ENCODE results near the gene DCC. TPM values are rescaled to one million over a fixed set of nuclear protein-coding genes. Genes with fewer than 3 reads are reported as not detected.

DCC gene
- polyA plus RNA-seq, 1 donor (not counting 4 experiments of a cell fraction or from before 2014, with no cell fraction given) = not detected

DNA sequence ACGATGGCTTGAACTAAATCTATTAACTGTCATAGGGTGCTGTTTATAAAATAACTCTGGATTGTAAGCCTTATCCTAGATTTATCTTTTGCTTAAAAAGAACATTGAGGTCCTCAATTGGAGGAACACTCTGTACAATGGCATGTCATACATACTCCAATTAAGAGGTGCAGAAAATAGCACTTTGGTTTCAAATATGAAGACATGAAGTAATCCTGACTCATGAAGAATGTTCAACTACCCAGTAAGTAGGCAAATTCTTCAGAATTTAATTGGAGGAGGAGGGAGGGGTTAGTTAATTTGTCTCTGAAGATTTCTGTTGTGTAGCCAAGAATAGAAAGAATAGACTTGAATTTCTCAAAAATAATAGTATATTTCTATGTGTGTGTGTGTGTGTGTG is 36.1 kb downstream of the DCC start:
- H4K20me1 ChIP-seq (ENCODE audit: control insufficient read depth, extremely low read depth, insufficient read depth, low read length) = no peaks in the 10 kb centered on the region
- FAIRE-seq = no peak
- H3K36me3 ChIP-seq (ENCODE audit: control insufficient read depth in 2 of 2, extremely low read depth in 1 of 2, insufficient read depth in 2 of 2, low read length in 2 of 2) = no peaks in the 10 kb centered on the region
- no peaks in the 10 kb centered on the region for H3K27me3 ChIP-seq (ENCODE audit: control insufficient read depth, extremely low read depth, insufficient read depth, low read length)
- H2AFZ ChIP-seq (ENCODE audit: control insufficient read depth, low read length) = no peak overlapping the region
- H3K4me3 ChIP-seq (ENCODE audit: control insufficient read depth in 2 of 3, extremely low read depth in 1 of 3, insufficient read depth in 2 of 3, low read depth in 1 of 3, low read length in 3 of 3) = no peak overlapping the region
- no peaks in the 10 kb centered on the region for H3K9me3 ChIP-seq (ENCODE audit: control insufficient read depth, low read depth, low read length)
- H3K4me1 ChIP-seq (ENCODE audit: control insufficient read depth, extremely low read depth, insufficient read depth, low read length) = no peaks in the 10 kb centered on the region
- H3K27ac ChIP-seq (ENCODE audit: control insufficient read depth, insufficient read depth, low read length) = no peak overlapping the region
- DNase-seq (ENCODE audit: low read depth, low spot score) = no peak
- dilution Hi-C loops (cut with MboI; ENCODE audit: extremely low pct_ligation_motif_present, low sequenced_read_pairs) = no loop called here
- H3K79me2 ChIP-seq (ENCODE audit: control insufficient read depth, insufficient read depth, low read length) = no peaks in the 10 kb centered on the region
- no peak overlapping the region for H3K4me2 ChIP-seq (ENCODE audit: control insufficient read depth, extremely low read depth, insufficient read depth, low read depth, low read length)
- TF ChIP-seq, protein P1, sequence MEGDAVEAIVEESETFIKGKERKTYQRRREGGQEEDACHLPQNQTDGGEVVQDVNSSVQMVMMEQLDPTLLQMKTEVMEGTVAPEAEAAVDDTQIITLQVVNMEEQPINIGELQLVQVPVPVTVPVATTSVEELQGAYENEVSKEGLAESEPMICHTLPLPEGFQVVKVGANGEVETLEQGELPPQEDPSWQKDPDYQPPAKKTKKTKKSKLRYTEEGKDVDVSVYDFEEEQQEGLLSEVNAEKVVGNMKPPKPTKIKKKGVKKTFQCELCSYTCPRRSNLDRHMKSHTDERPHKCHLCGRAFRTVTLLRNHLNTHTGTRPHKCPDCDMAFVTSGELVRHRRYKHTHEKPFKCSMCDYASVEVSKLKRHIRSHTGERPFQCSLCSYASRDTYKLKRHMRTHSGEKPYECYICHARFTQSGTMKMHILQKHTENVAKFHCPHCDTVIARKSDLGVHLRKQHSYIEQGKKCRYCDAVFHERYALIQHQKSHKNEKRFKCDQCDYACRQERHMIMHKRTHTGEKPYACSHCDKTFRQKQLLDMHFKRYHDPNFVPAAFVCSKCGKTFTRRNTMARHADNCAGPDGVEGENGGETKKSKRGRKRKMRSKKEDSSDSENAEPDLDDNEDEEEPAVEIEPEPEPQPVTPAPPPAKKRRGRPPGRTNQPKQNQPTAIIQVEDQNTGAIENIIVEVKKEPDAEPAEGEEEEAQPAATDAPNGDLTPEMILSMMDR (optimal IDR thresholded peaks at IDR 0.05 in 1 of 3, IDR thresholded peaks at IDR 0.05 in 1 of 3, conservative IDR thresholded peaks at IDR 0.05 in 1 of 3; ENCODE audit: extremely low read depth in 1 of 3, insufficient read depth in 2 of 3, low read length in 3 of 3) = no peak
- TF ChIP-seq EZH2 (IDR thresholded peaks at IDR 0.05; ENCODE audit: low read length) = no peak
- no peaks in the 10 kb centered on the region for H3K9me1 ChIP-seq (ENCODE audit: control insufficient read depth, extremely low read depth, insufficient read depth, low read length)
- H3K9ac ChIP-seq (ENCODE audit: control insufficient read depth, extremely low read depth, insufficient read depth, low read length) = no peak overlapping the region

DNA sequence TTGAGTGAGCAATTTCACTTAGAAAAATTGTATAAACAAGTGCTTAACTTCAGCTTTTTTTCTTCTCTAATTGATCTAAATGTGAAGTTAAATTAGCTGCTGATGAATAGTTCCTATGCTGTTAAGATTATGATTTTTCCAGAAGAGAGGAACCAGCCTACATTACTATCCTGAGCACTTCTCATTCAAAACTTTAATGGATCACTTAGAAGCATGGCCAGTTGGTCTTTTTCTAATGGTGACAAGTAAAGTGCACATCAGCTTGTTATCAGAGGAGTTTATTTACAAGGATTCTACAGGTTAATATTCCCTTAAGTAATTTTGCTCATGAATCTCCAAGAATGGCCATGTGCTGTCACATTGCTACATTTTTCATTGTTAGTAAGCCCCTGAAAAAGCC is 37.1 kb downstream of the DCC start:
- no peaks in the 10 kb centered on the region for H4K20me1 ChIP-seq (ENCODE audit: control insufficient read depth, extremely low read depth, insufficient read depth, low read length)
- H3K4me1 ChIP-seq (ENCODE audit: control insufficient read depth, extremely low read depth, insufficient read depth, low read length) = no peaks in the 10 kb centered on the region
- H3K9ac ChIP-seq (ENCODE audit: control insufficient read depth, extremely low read depth, insufficient read depth, low read length) = no peak overlapping the region
- H3K79me2 ChIP-seq (ENCODE audit: control insufficient read depth, insufficient read depth, low read length) = no peaks in the 10 kb centered on the region
- no peak for TF ChIP-seq EZH2 (IDR thresholded peaks at IDR 0.05; ENCODE audit: low read length)
- TF ChIP-seq, protein P1 (optimal IDR thresholded peaks at IDR 0.05 in 1 of 3, IDR thresholded peaks at IDR 0.05 in 1 of 3, conservative IDR thresholded peaks at IDR 0.05 in 1 of 3; ENCODE audit: extremely low read depth in 1 of 3, insufficient read depth in 2 of 3, low read length in 3 of 3) = no peak
- FAIRE-seq (no peak), DNase-seq (ENCODE audit: low read depth, low spot score) (no peak)
- no peak overlapping the region for H3K4me3 ChIP-seq (ENCODE audit: control insufficient read depth in 2 of 3, extremely low read depth in 1 of 3, insufficient read depth in 2 of 3, low read depth in 1 of 3, low read length in 3 of 3)
- no peak overlapping the region for H3K4me2 ChIP-seq (ENCODE audit: control insufficient read depth, extremely low read depth, insufficient read depth, low read depth, low read length)
- no peak overlapping the region for H3K27ac ChIP-seq (ENCODE audit: control insufficient read depth, insufficient read depth, low read length)
- H3K9me3 ChIP-seq (ENCODE audit: control insufficient read depth, low read depth, low read length) = no peaks in the 10 kb centered on the region
- no peaks in the 10 kb centered on the region for H3K36me3 ChIP-seq (ENCODE audit: control insufficient read depth in 2 of 2, extremely low read depth in 1 of 2, insufficient read depth in 2 of 2, low read length in 2 of 2)
- dilution Hi-C loops (cut with MboI; ENCODE audit: extremely low pct_ligation_motif_present, low sequenced_read_pairs) = no loop called here
- no peak overlapping the region for H2AFZ ChIP-seq (ENCODE audit: control insufficient read depth, low read length)
- no peaks in the 10 kb centered on the region for H3K27me3 ChIP-seq (ENCODE audit: control insufficient read depth, extremely low read depth, insufficient read depth, low read length)
- no peaks in the 10 kb centered on the region for H3K9me1 ChIP-seq (ENCODE audit: control insufficient read depth, extremely low read depth, insufficient read depth, low read length)

Measured in keratinocyte (primary cell).